GM11168 (cell line): ENCODE measurements around the gene PHTF2.
"Not testable (repeated sequence)": the region's sequence is repeated elsewhere in the genome, so short reads cannot be mapped to it uniquely, and the experiment has no call there.

Experiments used
- in situ Hi-C: fragments of 300-500 bp; cut with MboI; formaldehyde crosslinking; loops from one replicate; pipeline ENCODE4 v1.12.0; 2022; ENCODE audit warnings: low sequenced_read_pairs; ENCODE audit not compliant: unreplicated experiment

The PHTF2 gene

DNA sequence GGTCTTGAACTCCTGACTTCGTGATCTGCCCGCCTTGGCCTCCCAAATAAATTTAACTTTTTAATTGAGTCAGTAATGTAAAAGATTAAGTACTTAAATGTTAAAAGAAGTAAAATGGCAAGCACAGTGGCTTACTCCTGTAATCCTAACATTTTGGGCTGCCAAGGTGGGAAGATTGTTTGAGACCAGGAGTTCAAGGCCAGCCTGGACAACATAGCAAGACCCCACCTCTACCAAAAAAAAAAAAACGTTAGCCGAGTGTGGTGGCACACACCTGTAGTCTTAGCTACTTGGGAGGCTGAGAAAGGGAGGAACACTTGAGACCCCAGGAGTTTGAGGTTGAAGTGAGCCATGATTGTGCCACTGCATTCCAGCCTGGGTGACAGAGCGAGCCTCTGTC is 26.1 kb downstream of the PHTF2 start:
- in situ Hi-C loops: no loop called here

DNA sequence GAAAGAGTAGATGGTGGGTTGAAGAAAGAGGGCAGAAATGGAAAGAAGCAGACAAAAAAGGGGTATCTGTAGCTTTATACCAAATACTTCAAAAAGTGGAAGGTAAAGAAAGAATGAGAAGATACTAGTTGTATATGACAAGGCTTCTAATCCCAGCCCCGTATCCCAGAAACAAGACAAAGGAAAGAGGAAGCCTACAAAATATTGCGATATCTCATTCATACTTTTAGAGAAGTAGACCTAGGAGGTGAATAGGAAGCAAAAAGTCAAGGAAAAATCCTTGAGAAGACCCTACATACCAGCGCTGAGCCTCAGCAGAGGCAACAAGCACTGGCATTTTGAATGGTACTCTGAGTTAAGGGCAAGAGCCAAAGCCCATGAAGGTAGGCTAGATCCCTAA is 26.6 kb downstream of the PHTF2 start:
- in situ Hi-C loops: no loop called here

DNA sequence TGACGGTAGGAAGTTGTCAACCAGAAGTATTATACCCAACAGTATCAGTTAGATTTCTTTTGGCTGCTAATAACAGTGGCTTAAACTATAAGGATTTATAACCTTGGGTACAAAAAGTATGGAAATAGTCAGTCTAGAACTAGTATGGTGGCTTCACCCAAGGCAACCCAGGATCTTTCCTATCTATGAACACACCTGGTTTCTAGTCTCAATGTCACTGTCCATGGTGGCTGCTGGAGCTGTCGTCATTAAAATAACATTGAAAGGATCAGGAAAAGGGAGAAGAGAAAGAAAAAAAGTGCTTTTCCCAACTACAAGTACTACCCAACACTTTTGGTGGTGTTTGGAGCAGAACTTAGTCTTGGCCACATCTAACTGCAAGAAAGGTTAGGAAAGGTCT is 27.7 kb downstream of the PHTF2 start:
- in situ Hi-C loops: no loop called here

DNA sequence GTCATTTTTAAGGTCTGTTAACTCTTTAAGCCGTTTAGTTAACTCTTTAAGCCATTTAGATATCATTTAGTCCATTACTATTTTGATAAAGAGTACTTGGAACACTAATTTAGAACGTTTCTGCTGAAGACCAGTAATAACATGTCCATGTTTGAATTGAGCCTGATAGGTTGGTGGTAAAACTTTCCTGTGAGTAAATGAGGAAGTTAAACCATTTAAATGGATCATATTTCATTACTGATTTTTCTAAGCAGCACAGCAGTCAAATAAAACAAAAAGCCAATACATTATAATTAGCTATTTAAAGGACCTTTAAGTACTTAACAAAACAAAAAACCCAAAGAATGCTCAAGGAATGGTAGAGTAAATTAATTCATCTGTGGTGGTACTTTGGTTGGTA is 29.4 kb downstream of the PHTF2 start:
- in situ Hi-C loops: no loop called here

DNA sequence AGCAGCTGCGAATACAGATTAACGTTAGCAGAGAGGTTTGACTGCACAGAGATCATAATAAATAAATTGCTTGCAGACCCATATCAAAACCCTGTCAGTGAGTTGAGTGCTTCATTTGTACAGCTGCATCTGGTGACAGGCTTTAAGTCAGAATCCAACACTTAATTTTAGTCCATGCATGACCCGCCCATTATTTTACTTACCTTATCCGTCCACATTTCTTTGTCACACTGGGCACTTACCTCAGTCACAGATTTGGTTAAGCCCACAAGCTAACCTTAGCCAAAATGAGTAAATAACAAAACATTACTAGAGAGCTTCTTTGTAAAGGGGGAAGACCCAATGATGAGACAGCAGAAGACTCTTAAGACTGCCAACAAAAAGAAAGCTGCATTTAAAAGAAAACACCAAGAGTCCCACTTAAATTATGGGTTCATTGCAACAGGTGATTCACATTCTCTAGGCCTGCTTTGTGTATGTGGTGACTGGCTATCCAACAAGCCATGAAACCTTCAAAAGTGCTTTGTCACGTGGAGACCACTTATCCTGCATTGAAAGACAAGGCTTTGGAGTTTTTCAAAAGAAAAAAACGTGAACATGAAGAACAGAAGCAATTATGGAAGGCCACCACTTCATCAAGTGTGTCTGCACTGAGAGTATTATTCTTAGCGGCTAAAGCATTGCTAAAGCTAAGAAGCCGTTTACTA is 32.2 kb downstream of the PHTF2 start:
- in situ Hi-C loops: no loop called here

DNA sequence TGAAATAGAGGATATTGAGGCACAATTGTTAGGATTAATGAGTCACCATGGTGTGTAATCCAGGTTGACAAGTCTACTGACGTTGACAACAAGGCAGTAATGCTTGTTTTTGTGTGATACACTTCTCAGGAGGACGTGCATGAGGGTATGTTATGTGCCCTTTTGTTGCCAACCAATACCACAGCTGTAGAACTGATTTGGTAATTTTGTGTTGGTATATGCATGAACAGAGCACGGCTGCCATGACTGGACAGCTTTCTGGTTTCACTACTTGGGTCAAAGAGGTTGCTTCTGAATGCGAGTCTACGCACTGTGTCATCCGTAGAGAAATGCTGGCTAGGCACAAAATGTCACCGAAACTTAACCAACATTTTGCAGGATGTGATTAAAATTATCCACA is 32.9 kb downstream of the PHTF2 start:
- in situ Hi-C loops: no loop called here

DNA sequence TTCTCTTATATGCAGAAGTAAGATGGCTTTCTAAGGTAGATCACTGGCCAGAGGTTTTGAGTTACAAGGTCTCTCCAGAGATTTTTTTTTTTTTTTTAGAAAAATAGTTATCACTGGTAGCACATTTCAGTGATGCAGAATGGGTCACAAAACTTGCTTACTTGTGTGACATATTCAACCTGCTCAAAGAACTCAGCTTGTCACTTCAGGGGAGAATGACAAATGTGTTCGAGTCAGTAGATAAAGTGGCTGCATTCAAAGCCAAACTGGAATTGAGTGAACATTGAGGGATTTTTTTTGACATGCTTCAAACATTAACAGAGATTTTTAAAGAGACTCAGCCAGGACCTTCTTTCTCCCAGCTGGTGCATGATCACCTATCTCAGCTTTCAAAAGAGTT is 33.4 kb downstream of the PHTF2 start:
- in situ Hi-C loops: no loop called here

DNA sequence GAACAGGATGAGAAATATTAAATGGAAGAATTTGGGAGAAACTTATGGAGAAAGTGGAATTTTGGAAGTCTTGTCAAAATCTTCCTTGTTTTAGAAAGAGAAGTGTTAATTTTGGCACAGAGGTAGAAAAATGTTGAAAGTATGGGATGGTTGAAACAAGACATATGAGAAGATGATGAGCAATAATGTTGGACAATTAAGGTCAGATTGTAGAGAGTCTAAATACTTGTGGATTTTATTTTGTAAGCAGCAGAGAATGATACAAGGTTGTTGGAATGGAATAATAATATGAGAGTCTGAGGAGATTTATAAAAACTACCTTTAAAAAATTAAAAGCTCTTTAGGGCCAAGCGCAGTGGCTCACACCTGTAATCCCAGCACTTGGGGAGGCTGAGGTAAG is 34.6 kb downstream of the PHTF2 start:
- in situ Hi-C loops: no loop called here

DNA sequence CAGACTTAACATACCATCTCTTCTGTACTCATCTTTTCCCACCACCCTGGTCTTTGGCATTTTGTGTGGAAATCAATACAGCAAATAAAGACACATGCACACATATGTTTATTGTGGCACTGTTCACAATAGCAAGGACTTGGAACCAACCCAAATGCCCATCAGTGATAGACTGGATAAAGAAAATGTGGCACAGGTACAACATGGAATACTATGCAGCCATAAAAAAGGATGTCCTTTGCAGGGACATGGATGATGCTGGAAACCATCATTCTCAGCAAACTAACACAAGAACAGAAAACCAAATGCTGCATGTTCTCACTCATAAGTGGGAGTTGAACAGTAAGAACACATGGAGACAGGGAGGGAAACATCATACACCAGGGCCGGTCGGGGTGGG is 37.9 kb downstream of the PHTF2 start:
- in situ Hi-C loops: not testable (repeated sequence)

DNA sequence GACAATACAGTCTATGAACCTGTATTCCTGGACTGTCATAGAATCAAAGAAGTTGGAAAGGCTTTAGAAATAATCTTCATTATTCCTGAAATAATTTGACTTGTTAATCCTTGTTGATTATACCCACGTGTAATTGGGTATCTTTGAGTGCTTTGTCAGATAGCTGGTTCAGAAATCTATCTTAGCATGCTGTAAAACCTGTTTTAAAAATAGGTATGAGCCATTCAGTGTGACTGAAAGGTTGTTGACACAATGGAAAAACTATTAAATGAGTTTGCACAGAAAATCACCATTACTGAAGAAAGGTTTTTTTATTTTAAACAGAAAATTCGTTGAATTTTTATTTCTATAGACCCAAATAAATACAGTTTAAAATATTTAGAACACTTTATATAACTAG is 38.7 kb downstream of the PHTF2 start:
- in situ Hi-C loops: no loop called here

DNA sequence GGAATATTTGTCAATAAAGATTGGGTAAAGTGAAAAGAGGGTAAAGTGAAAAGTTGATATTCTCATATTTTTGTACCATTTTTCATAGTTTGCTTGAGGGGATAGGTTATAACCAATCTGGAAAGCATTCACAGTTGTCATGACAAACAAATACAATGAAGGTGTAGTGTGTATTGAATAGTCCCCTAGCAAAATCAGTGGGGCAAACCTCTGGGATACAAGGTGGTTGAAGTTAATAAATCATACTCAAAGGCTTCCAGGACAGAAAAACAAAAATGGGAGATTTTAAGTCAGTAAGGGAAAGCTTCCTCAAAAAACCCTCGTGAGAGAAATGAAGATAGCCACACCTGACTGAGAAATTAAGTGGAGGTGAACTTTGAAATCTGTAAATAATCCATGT is 39.4 kb downstream of the PHTF2 start:
- in situ Hi-C loops: no loop called here

DNA sequence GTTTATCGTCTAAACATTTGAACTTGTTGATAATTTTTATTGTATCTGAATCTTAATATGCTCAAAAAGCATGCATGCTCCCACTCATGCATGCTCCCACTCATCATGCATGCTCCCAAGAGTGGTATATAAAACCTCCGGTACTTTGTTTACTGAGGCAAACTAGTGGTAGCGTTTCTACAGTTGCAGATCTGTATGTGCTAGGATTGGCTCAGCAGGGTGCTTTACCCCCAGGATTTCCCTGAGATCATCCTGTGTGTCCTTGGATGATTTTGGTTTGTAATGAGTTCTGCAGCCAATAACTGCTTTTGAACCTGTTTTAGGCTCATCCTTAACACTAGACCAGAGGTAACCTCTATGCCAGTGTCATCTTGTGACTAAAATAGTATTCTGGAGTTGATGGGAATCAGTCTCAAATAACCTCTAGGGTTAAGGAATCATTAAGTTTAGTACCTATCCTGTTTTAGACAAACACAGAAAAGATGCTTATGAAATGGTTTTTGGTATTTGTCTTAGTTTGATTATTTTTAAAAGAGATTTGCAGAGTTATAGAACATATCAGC is 40.4 kb downstream of the PHTF2 start:
- in situ Hi-C loops: no loop called here

DNA sequence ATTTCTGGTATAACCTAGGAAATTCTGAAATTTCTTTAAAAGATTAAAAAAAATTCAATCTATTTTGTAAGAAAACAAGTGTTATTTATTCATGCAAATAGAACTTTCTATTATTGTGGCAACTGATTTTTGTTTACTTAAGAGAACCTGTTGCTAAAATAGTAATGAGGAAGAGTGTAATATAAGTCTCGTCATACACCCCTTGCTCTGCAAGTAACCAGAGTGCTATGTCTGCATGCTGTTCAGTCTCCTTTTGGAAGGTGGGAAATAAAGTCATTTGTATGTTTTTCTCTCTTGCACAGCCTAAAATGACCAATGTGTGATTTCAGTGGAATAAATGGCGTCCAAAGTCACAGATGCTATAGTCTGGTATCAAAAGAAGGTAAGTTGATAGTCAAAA is 41.3 kb downstream of the PHTF2 start:
- in situ Hi-C loops: no loop called here

DNA sequence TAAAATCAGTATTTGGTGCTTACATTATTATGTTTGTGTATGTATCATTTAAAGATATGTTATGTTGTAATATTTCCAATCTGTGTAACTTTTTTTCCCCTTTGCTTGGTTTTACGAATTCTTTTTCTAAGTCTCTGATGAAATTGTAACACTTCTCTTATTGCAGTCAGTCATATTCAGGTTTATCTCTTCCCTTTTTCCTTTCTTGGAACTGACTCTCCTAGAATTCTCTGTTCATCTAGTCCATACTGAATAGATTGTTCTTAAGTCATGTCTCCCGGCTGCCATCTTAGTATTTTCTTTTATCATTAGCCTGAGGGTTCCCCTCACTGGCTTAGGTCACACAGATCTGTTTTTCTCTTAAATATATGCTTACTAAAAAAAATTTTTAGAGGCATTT is 44.6 kb downstream of the PHTF2 start:
- in situ Hi-C loops: no loop called here

DNA sequence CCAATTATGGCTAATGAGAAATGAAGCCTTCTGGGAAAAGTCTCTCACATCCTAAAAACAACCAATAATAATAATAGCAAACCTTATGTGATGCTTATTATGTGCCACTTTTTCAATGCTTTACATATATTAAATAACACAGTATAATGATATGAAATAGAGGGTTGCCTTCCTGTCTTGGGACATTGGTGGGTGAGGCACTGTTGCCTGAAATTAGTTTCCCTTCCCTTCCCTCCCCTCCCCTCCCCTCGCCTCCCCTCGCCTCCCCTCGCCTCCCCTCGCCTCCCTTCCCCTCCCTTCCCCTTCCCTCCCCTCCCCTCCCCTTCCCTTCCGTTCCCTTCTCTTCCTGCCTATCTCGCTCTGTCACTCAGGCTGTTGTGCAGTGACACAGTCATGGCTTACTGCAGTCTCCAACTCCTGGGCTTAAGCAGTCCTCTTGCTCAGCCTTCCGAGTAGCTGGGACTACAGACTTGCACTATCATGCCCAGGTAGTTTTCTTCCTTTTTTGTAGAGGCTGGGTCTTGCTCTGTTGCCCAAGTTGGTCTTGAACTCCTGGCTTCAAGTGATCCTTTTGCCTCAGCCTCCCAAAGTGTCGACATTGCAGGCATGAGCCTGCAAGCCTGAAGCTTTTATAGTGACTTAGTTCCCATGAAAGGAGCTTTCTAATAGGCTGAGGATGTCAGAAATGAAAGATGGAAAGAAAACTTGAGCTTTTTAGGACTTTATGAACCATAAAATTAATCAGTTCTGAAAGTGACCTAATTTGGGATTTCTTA is 47.9 kb downstream of the PHTF2 start:
- in situ Hi-C loops: no loop called here

DNA sequence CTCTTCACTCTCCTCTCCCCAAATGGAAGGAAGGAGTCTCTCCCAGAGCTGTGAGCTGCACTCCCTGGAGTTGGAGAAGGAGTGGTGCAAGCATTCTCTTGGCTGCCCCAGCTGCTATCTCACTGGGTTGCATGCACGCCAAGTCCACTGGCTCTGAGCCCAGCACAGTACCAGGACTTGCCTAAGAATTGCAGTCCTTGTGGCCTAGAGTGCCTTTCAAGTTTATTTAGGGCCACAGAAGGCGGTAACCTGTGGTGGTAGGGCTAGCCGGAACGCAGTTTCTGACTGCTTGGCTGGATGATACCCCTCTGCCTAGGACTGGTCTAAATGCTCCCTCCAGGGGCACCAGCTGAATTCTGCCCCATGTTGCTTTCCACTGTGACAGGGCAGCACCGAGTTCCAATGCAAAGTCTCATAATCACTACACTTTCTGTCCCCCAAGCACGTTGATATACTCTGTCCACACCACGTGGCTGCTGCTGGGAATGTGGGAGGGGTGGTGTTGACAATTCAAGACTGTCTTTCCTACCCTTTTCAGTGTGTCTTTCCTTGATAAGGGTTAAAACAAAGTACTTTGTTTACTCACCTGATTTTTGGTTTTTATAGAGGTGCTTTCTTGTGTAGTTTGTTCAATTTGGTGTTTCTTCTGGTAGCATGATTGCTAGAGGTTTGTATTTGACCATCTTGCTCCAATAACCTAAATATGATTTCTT is 57.0 kb downstream of the PHTF2 start:
- in situ Hi-C loops: no loop called here

DNA sequence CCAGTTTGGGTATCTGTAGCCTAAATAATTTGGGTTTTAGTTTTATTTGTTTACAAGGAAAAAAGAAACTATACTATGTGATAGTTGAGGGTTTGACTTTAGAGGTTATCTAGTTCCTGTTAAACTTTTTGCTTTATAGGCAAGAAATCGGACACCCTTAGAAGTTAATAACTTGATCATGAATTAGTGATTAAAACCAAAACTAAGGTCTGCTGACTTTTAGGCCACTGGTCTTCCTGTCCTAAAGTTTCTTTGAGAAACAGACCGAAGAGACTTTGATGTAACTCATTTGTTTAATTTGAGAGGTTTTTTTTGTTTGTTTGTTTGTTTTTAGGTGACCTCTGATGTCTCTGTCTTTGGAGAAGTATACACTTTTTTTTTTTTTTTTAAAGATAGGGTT is 59.7 kb downstream of the PHTF2 start:
- in situ Hi-C loops: no loop called here

DNA sequence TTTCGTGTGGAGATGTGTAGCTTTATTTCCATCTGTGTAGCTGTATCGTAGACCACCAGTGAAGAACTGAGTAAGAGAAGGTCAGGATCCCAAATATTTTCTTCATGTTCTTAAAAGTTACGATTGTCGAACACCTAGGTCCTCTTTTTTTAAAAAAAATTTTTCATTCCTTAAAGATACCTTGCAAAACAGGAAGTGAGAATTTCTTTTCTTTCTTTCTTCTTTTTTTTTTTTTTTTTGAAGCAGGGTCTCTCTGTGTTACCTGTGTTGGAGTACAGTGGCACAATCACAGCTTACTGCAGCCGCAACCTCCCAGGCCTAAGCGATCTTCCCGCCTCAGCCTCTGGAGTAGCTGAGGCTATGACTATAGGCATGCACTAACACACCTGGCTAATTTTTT is 60.8 kb downstream of the PHTF2 start:
- in situ Hi-C loops: no loop called here

DNA sequence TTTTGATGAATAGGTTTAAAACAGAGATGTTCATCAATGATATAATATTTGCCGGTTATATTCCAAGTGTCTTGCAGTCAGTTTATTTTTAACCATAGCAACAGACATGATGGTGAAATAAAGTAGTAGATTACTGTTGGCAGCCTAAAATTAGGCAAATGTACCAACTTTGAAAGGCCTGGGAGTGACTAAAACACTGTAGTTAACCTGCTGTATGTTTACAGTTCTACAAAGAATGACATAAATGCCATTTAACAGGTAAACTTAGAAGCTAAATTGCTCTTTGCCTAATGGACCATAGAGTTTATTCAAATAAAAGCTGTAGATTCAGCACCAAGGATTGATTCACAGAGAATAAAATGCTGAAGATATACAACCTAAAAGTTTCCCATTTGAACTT is 64.1 kb downstream of the PHTF2 start:
- in situ Hi-C loops: no loop called here

DNA sequence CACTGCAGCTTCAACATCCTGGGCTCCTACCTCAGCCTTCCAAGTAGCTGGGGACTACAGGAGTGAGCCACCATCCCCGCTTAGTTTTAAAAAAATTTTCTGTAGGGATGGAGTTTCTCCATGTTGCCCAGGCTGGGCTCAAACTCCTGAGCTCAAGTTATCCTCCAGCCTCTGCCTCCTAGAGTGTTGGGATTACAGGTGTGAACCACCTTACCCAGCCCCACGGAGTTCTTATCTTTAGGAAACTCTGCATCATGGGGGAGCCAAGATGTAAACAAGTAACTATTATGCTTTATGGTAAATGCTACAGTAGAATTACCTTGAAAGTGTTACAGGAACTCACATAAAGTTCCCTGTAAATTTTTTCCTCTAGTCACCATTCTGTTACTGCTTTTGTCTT is 65.3 kb downstream of the PHTF2 start:
- in situ Hi-C loops: no loop called here

DNA sequence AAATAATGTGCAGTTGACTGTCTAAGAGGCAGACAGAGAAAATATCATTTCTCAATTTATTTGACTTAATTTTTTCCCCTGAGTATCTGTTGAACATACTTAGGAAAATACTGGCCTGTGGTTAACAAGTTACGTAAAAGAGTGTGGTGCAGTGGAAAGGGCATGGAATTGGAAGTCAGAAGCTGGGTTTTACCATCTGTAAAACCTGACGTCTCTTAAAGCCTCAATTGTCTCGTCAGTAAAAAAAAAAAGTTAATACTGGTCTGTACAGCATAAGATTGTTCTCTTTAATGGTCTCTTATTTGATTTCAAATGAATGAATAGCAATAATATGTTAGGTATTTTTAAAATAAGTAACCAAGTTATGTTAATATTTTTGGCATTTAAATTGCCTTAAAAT is 67.8 kb downstream of the PHTF2 start:
- in situ Hi-C loops: no loop called here
